H7 (cell line): ENCODE measurements around the gene EPB41L1. TPM values are rescaled to one million over a fixed set of nuclear protein-coding genes. Genes with fewer than 3 reads are reported as not detected.

Experiments used
- DNase-seq: peaks from one replicate; pipeline ENCODE4 v3.0.0; 2012
- H3K27me3 ChIP-seq: 2 replicates; pipeline ENCODE4 v1.6.0; 2011; ENCODE audit warnings: mild to moderate bottlenecking, low read length; ENCODE audit not compliant: control insufficient read depth, insufficient read depth
- H3K36me3 ChIP-seq: replicated peaks from 2 replicates; pipeline ENCODE4 v1.5.1; 2011; ENCODE audit warnings: low read length; ENCODE audit not compliant: control insufficient read depth, insufficient read depth
- H3K4me3 ChIP-seq: 2 replicates; pipeline ENCODE4 v1.5.1; 2011; ENCODE audit warnings: low read depth, mild to moderate bottlenecking, control low read depth, low read length, moderate library complexity; ENCODE audit not compliant: insufficient read depth
- total RNA-seq: library from RNA; depleted of rRNA; stranded (reverse); fragments of >200 nt; shearing (Covaris generic); gene quantifications from 2 replicates; pipeline ENCODE4 v1.2.3, GENCODE V29; 2014

The EPB41L1 gene
- total RNA-seq, 1 experiment from 2014 or later, result 11.9 TPM

GRCh38 chr20:36206068-36206467 lies 51.5 kb downstream of the EPB41L1 start:
- H3K27me3 ChIP-seq, result no peaks in the 10 kb centered on the region
- no peak overlapping the region for H3K4me3 ChIP-seq
- DNase-seq, result no peak
- H3K36me3 ChIP-seq, result no peaks in the 10 kb centered on the region

- Histone ChIP-seq H3K36me3 (no peaks in the 10 kb centered on the region), H3K4me3 (no peak overlapping the region), H3K27me3 (no peaks in the 10 kb centered on the region)
- no peak for DNase-seq
These were observed 52.1 kb downstream of the EPB41L1 start for GRCh38 chr20:36206641-36207040.

- no peaks in the 10 kb centered on the region for H3K36me3 ChIP-seq
- no peak overlapping the region for H3K4me3 ChIP-seq
- H3K27me3 ChIP-seq, result no peaks in the 10 kb centered on the region
- no peak for DNase-seq
These were observed 53.1 kb downstream of the EPB41L1 start for GRCh38 chr20:36207602-36208001.

GRCh38 chr20:36208257-36208656 lies 53.7 kb downstream of the EPB41L1 start:
- H3K36me3 ChIP-seq, result no peaks in the 10 kb centered on the region
- DNase-seq, result no peak
- H3K4me3 ChIP-seq, result no peak overlapping the region
- H3K27me3 ChIP-seq, result no peaks in the 10 kb centered on the region

GRCh38 chr20:36210436-36211021 lies 56.0 kb downstream of the EPB41L1 start:
- no peak overlapping the region for H3K4me3 ChIP-seq

GRCh38 chr20:36213362-36213761 lies 58.8 kb downstream of the EPB41L1 start:
- no peak overlapping the region for H3K4me3 ChIP-seq
- H3K36me3 ChIP-seq, result no peaks in the 10 kb centered on the region; the same call in 1 of the 2 replicates
- H3K27me3 ChIP-seq, result no peaks in the 10 kb centered on the region
- no peak for DNase-seq

More at GRCh38 chr20:36210436-36211021, 56.0 kb downstream of the EPB41L1 start:
- H3K36me3 ChIP-seq, result no peaks in the 10 kb centered on the region; the same call in 1 of the 2 replicates
- no peaks in the 10 kb centered on the region for H3K27me3 ChIP-seq
- DNase-seq, result no peak

- peak; percentile 81 for DNase-seq
- no peaks in the 10 kb centered on the region for H3K27me3 ChIP-seq
- no peaks in the 10 kb centered on the region; the same call in 1 of the 2 replicates for H3K36me3 ChIP-seq
- H3K4me3 ChIP-seq, result no peak overlapping the region
These were observed 60.2 kb downstream of the EPB41L1 start for GRCh38 chr20:36214684-36215256.

- DNase-seq, result no peak
- no peaks in the 10 kb centered on the region; the same call in none of the 2 replicates for H3K36me3 ChIP-seq
- no peak overlapping the region for H3K4me3 ChIP-seq
- H3K27me3 ChIP-seq, result no peaks in the 10 kb centered on the region
These were observed 61.2 kb downstream of the EPB41L1 start for GRCh38 chr20:36215778-36216177.

GRCh38 chr20:36216314-36217025 lies 61.9 kb downstream of the EPB41L1 start:
- no peaks in the 10 kb centered on the region; the same call in none of the 2 replicates for H3K36me3 ChIP-seq
- no peak for DNase-seq
- H3K4me3 ChIP-seq, result no peak overlapping the region
- H3K27me3 ChIP-seq, result no peaks in the 10 kb centered on the region

GRCh38 chr20:36217226-36217625 lies 62.7 kb downstream of the EPB41L1 start:
- no peaks in the 10 kb centered on the region for H3K27me3 ChIP-seq
- H3K4me3 ChIP-seq, result no peak overlapping the region
- peak; percentile 91 for DNase-seq
- H3K36me3 ChIP-seq, result no peaks in the 10 kb centered on the region; the same call in none of the 2 replicates

GRCh38 chr20:36218380-36219064 lies 64.0 kb downstream of the EPB41L1 start:
- DNase-seq, result no peak
- Histone ChIP-seq H3K27me3 (no peaks in the 10 kb centered on the region), H3K4me3 (no peak overlapping the region), H3K36me3 (no peaks in the 10 kb centered on the region; the same call in none of the 2 replicates)

GRCh38 chr20:36219671-36220220 lies 65.2 kb downstream of the EPB41L1 start:
- DNase-seq, result no peak

GRCh38 chr20:36225666-36226065 lies 71.1 kb downstream of the EPB41L1 start:
- Histone ChIP-seq H3K36me3 (no peaks in the 10 kb centered on the region), H3K27me3 (no peaks in the 10 kb centered on the region), H3K4me3 (no peak overlapping the region)
- no peak for DNase-seq

More at GRCh38 chr20:36219671-36220220, 65.2 kb downstream of the EPB41L1 start:
- no peak overlapping the region for H3K4me3 ChIP-seq
- no peaks in the 10 kb centered on the region; the same call in none of the 2 replicates for H3K36me3 ChIP-seq
- no peaks in the 10 kb centered on the region for H3K27me3 ChIP-seq

- no peak overlapping the region for H3K4me3 ChIP-seq
- no peaks in the 10 kb centered on the region for H3K27me3 ChIP-seq
- no peaks in the 10 kb centered on the region for H3K36me3 ChIP-seq
- no peak for DNase-seq
These were observed 74.2 kb downstream of the EPB41L1 start for GRCh38 chr20:36228770-36229169.
